Measurements from ENCODE around the gene BORCS5. TPM values are rescaled to one million over a fixed set of nuclear protein-coding genes. Genes with fewer than 3 reads are reported as not detected.

BORCS5 gene
- polyA plus RNA-seq, 3 donors = 7.9 to 11.0 (median 10.0) TPM

- DNase-seq = no peak
Observed at GRCh38 chr12:12510141-12510540, 153.3 kb downstream of the BORCS5 start.

GRCh38 chr12:12510551-12510950, 153.7 kb downstream of the BORCS5 start:
- no peak for DNase-seq

DNA sequence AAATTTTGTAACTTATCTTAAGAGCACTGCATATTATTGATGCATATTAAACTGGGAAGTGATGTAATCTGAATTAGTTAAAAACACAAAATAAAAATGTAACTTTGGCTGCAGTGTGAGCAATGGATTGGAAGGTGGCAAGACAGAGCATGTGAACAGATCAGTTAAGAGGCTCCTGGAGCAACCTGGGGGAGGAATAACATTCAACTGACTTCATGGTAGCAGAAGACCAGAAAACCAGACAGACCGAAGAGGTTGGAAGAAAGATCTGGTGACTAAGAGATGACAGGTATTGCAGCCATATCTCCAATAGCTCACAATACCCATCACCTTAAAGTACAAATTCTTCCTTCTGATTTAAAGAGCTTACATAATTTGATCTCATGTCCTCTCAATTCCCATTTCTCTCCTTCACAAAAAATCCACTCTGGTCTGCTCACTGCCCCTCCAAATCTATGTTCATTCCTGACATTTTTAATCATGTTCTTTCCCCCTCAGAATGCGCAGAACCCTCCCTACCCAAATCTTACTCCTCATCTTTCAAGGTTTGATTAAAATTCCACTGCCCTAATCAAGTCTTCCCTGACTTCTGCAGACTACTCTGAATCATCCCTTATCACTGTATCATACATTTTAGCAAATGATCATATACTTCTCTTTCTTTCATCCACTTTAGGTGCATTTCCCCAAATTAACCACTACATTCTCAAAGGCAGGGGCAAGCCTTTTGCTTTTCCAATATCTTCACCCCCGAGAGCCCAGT, 154.3 kb downstream of the BORCS5 start:
- DNase-seq = no peak

DNA sequence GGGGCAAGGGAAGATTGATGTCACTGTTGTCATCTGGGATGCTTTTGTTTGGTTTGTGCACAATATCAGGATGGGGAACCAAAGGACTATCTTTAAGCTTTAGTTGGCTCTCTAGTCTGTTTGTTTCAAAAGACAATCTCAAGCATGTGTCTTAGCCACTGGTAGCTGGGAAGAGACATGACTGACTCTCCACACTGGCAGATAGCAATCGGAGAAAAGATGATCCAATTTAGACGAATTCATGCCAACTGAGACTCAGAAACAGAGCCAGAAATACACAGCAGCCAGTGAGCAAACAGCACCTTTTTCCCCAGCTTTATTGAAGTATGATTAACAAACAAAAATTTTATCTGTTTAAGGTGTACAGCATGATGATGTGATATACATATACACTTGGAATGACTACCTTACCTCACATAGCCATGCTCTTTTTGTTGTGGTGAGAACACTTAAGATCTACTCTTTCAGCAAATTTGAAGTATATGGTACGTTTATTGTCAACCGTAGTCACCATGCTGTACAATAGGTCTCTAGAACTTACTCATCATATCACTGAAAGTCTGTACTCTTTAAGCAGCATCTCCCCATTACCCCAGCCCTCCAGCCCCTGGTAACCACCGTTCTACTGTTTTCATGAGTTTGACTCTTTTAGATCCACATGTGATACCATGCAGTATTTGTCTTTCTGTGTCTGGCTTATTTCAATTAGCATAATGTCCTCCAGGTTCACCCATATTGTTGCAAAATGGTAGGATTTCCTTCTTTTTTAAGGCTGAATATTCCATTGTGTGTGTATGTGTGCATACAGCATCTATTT, 155.2 kb downstream of the BORCS5 start:
- DNase-seq = no peak

- DNase-seq = no peak
Observed at GRCh38 chr12:12513416-12514006, 156.6 kb downstream of the BORCS5 start.

DNA sequence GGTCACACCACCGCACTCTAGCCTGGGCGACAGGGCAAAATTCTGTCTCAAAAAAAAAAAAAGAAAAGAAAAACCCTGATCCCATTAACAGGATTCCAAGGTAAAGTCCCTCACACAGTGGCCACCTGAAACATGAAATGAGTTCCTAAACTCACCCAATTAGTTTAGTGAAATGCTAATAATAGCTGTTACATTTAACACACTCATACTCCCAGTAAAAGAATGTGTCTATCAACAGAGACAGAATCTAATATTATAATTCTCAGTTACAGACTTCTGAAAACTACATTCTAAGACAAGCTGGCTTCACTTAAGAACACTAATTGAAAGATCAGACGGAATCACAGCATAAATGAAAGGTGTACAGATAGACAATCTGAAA, 161.6 kb downstream of the BORCS5 start:
- DNase-seq = no peak

GRCh38 chr12:12518919-12519318, 162.0 kb downstream of the BORCS5 start:
- DNase-seq = no peak

Other genes with a start within 250 kb of the BORCS5 start
- 10 to 100 TPM; 61.7 to 68.0 (median 63.6) TPM for gene LRP6, start 90.0 kb upstream of the BORCS5 start, polyA plus RNA-seq (ENCODE audit: insufficient read length in 3 of 3)
- gene MANSC1, start 6.8 kb upstream of the BORCS5 start, polyA plus RNA-seq (ENCODE audit: insufficient read length in 3 of 3) = 10 to 100 TPM; 28.0 to 31.2 (median 29.9) TPM
- 10 to 100 TPM; 24.1 to 28.4 (median 25.1) TPM for gene DUSP16, start 205.8 kb downstream of the BORCS5 start, polyA plus RNA-seq (ENCODE audit: insufficient read length in 3 of 3)

All from renal pelvis (tissue), 4 donors.